ENCODE measurements around the gene USP25.

- no peak for TF ChIP-seq EZH2 (IDR thresholded peaks at IDR 0.05; ENCODE audit: borderline replicate concordance, low read depth, low read length)
- no peak for TF ChIP-seq PURB (CRISPR knock-in tag; IDR thresholded peaks at IDR 0.05; ENCODE audit: low read depth)
- TF ChIP-seq ZNF280B (CRISPR knock-in tag; IDR thresholded peaks at IDR 0.05): no peak
- no peak for TF ChIP-seq TAF7 (tag; IDR thresholded peaks at IDR 0.05)
- TF ChIP-seq PHF8 (IDR thresholded peaks at IDR 0.05; ENCODE audit: borderline replicate concordance, low read length): no peak
- no peak for TF ChIP-seq SMC3 (conservative IDR thresholded peaks at IDR 0.05; ENCODE audit: insufficient read depth, low read depth, low read length)
Measured at GRCh38 chr21:15706696-15707095, 23.1 kb upstream of the USP25 start.
